ENCODE measurements around the gene MBD6. TPM values are rescaled to one million over a fixed set of nuclear protein-coding genes. Genes with fewer than 3 reads are reported as not detected.
"Not testable (repeated sequence)": the region's sequence is repeated elsewhere in the genome, so short reads cannot be mapped to it uniquely, and the experiment has no call there.

The MBD6 gene
- total RNA-seq, 1 donor from 2014 or later, result 33.1 TPM

DNA sequence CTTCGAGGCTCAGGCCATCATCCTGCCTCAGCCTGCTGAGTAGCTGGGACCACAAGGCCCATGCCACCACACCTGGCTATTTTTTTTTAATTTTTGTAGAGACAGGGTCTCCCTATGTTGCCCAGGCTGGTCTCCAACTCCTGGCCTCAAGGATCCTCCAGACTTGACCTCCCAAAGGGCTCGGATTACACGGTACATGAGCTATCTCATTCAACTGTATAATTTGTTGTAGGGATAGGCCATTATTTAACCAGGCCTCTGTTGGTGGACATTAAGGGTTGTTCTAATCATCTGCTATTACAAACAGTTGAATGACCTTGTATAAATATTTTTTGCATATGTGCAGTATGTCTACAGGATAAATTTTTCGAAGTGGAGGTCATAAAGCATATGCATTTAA, 36.2 kb downstream of the MBD6 start:
- no peaks in the 10 kb centered on the region for H3K9me3 ChIP-seq (replicated peaks)
- H3K27ac ChIP-seq (replicated peaks), result no peak overlapping the region
- H3K27me3 ChIP-seq (ENCODE audit: low read depth), result peaks cover 41% of the 10 kb centered on the region
- no peak overlapping the region for H3K4me3 ChIP-seq
- no peaks in the 10 kb centered on the region for H3K36me3 ChIP-seq
- DNase-seq, result no peak
- intact Hi-C loops (cut with micrococcal nuclease), result no loop called here
- TF ChIP-seq, protein P1, sequence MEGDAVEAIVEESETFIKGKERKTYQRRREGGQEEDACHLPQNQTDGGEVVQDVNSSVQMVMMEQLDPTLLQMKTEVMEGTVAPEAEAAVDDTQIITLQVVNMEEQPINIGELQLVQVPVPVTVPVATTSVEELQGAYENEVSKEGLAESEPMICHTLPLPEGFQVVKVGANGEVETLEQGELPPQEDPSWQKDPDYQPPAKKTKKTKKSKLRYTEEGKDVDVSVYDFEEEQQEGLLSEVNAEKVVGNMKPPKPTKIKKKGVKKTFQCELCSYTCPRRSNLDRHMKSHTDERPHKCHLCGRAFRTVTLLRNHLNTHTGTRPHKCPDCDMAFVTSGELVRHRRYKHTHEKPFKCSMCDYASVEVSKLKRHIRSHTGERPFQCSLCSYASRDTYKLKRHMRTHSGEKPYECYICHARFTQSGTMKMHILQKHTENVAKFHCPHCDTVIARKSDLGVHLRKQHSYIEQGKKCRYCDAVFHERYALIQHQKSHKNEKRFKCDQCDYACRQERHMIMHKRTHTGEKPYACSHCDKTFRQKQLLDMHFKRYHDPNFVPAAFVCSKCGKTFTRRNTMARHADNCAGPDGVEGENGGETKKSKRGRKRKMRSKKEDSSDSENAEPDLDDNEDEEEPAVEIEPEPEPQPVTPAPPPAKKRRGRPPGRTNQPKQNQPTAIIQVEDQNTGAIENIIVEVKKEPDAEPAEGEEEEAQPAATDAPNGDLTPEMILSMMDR (IDR thresholded peaks at IDR 0.05; ENCODE audit: borderline replicate concordance), result no peak
- no peaks in the 10 kb centered on the region for H3K4me1 ChIP-seq

DNA sequence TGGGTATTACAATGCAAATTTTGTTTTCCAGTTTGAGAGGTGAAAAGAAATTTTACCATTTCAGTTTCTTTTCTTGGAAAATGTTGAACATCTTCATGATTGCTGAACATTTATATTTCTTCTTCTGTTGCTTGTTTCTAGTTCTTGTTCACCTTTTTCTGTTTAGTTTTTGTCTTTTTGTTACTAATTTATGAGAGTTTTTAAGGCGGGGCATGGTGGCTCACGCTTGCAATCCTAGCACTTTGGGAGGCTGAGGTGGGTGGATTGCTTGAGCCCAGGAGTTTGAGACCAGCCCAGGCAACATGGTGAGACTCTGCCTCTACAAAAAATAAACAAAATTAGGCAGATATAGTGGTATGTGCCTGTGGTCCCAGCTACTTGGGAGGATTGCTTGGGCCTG, 37.9 kb downstream of the MBD6 start:
- intact Hi-C loops (cut with micrococcal nuclease), result no loop called here
- H3K27ac ChIP-seq (replicated peaks), result no peak overlapping the region
- peaks cover 44% of the 10 kb centered on the region for H3K27me3 ChIP-seq (ENCODE audit: low read depth)
- H3K36me3 ChIP-seq, result no peaks in the 10 kb centered on the region
- TF ChIP-seq, protein P1 (IDR thresholded peaks at IDR 0.05; ENCODE audit: borderline replicate concordance), result no peak
- H3K4me3 ChIP-seq, result no peak overlapping the region
- no peaks in the 10 kb centered on the region for H3K4me1 ChIP-seq
- no peak for DNase-seq
- H3K9me3 ChIP-seq (replicated peaks), result no peaks in the 10 kb centered on the region

DNA sequence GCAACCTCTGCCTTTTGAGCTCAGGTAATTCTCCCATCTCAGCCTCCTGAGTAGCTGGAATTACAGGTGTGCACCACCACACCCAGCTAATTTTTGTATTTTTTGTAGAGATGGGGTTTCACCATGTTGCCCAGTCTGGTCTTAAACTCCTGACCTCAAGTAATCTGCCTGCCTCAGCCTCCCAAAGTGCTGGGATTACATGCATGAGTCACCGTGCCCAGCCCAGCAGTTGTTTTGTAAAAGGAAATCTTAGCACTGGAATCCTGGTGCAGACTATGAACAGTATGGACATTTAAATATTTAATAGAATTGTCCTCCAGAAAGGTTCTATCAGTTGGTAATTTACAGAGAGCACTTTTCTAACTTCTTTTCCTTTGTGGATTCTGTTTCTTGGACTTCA, 38.5 kb downstream of the MBD6 start:
- DNase-seq; H3K4me1 ChIP-seq; H3K4me3 ChIP-seq; intact Hi-C loops (cut with micrococcal nuclease); H3K36me3 ChIP-seq; H3K27ac ChIP-seq (replicated peaks); H3K9me3 ChIP-seq (replicated peaks): not testable (repeated sequence)
- H3K27me3 ChIP-seq (ENCODE audit: low read depth), result peaks cover 50% of the 10 kb centered on the region

DNA sequence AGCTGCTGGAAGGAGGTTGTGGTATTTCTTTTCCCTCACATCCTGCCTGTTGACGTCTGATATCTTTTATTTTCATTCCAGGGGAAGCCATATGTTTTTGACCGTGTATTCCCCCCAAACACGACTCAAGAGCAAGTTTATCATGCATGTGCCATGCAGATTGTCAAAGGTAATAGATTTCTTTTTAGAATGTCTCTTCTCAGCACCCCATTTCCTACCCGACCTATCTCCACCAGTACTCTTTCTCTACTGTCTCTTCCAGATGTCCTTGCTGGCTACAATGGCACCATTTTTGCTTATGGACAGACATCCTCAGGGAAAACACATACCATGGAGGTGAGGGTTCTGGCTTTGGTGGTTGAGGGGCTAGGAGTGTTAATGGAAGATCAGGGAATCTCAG, 40.7 kb downstream of the MBD6 start:
- no peaks in the 10 kb centered on the region for H3K4me1 ChIP-seq
- DNase-seq, result no peak
- H3K4me3 ChIP-seq, result no peak overlapping the region
- TF ChIP-seq, protein P1 (IDR thresholded peaks at IDR 0.05; ENCODE audit: borderline replicate concordance), result no peak
- peaks cover 71% of the 10 kb centered on the region for H3K27me3 ChIP-seq (ENCODE audit: low read depth)
- H3K27ac ChIP-seq (replicated peaks), result no peak overlapping the region
- no peaks in the 10 kb centered on the region for H3K36me3 ChIP-seq
- intact Hi-C loops (cut with micrococcal nuclease), result no loop called here
- H3K9me3 ChIP-seq (replicated peaks), result no peaks in the 10 kb centered on the region

DNA sequence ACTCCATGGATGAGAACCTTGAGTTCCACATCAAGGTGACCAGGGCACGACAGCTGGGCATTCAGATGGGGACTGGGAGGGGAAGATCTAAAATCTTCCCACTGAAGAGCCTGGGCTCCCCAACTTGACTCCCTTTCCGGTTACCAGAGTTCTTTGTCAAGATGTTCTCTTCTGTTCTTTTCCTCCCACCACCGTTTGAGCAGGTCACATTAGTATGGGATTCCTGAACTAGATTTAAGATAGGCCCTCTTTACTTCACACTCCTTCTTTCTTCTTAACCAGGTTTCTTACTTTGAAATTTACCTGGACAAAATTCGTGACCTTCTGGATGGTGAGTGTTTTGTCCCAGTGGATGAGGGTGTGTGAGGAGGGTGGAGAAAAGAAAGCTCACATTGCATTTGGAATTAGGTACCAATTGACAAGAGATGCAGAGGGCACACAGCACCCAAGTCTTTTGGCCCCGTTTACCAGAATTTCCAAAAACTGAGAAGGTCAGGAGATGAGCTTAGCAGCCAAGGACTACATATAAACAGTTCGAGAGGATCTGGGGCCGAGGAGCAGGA, 41.6 kb downstream of the MBD6 start:
- TF ChIP-seq, protein P1 (IDR thresholded peaks at IDR 0.05; ENCODE audit: borderline replicate concordance), result no peak
- peaks cover 80% of the 10 kb centered on the region for H3K27me3 ChIP-seq (ENCODE audit: low read depth)
- H3K4me3 ChIP-seq, result no peak overlapping the region
- no peaks in the 10 kb centered on the region for H3K36me3 ChIP-seq
- no peaks in the 10 kb centered on the region for H3K9me3 ChIP-seq (replicated peaks)
- no peak overlapping the region for H3K27ac ChIP-seq (replicated peaks)
- intact Hi-C loops (cut with micrococcal nuclease), result no loop called here
- no peak for DNase-seq
- no peaks in the 10 kb centered on the region for H3K4me1 ChIP-seq

DNA sequence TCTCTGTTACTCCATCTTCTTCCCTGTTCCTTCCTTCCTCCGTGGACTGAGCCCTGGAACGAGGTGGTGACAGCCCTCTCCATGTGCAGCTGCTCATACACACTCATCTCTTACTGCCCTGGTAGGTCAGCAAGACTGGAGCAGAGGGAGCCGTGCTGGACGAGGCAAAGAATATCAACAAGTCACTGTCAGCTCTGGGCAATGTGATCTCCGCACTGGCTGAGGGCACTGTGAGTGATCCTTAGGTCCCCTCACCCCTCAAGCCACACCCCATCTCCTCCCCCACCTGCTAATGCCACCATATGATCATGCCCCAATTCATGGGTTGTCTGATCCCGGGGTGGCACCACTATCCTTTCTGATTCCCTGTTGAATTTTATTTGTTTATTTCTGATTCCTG, 46.2 kb downstream of the MBD6 start:
- intact Hi-C loops (cut with micrococcal nuclease), result no loop called here
- Histone ChIP-seq H3K27ac (replicated peaks) (no peak overlapping the region), H3K36me3 (no peaks in the 10 kb centered on the region), H3K4me3 (no peak overlapping the region), H3K4me1 (no peaks in the 10 kb centered on the region), H3K27me3 (ENCODE audit: low read depth) (peaks cover 90% of the 10 kb centered on the region), H3K9me3 (replicated peaks) (no peaks in the 10 kb centered on the region)
- TF ChIP-seq, protein P1 (IDR thresholded peaks at IDR 0.05; ENCODE audit: borderline replicate concordance), result no peak
- DNase-seq, result no peak

Data from left ventricle myocardium inferior (tissue), 1 donor.